HepG2 (cell line): ENCODE measurements around the gene SNX30.

Source experiments
- HNRNPL ChIP-seq: fragments of 200-400 bp; formaldehyde crosslinking; IDR thresholded peaks from 2 replicates; pipeline ENCODE4 v1.6.1; 2017; ENCODE audit warnings: mild to moderate bottlenecking, low read depth, low read length
- MIER2 ChIP-seq: IDR thresholded peaks from 2 replicates; pipeline ENCODE4 v1.6.1; 2016; ENCODE audit warnings: missing biosample characterization, missing genetic modification reagents
- ZNF24 ChIP-seq: fragments of 450-650 bp; IDR thresholded peaks from 2 replicates; pipeline ENCODE4 v1.6.1; 2017; ENCODE audit warnings: antibody characterized with exemption, mild to moderate bottlenecking
- TF ChIP-seq, protein P1 (sequence below): sonication (generic); formaldehyde crosslinking; IDR thresholded peaks from 2 replicates; pipeline ENCODE4 v1.4.0; 2020; ENCODE audit warnings: missing genetic modification reagents

DNA sequence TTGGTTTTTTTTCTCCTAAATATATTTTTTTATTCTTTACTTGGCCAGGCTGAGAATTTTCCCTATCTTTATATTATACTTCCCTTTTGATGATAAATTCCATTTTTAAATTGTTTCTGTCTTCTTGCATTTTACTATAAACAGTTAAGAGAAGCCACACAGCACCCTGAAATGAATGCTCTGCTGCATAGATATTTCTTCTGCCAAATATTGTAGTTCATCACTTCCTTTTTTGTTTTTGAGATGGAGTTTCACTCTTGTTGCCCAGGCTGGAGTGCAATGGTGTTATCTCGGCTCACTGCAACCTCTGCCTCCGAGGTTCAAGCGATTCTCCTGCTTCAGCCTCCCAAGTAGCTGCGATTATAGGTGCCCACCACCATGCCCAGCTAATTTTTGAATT, 24.1 kb upstream of the SNX30 start:
- TF ChIP-seq MIER2 (CRISPR knock-in tag) (no peak), ZNF24 (no peak), HNRNPL (no peak)
- TF ChIP-seq, protein P1, sequence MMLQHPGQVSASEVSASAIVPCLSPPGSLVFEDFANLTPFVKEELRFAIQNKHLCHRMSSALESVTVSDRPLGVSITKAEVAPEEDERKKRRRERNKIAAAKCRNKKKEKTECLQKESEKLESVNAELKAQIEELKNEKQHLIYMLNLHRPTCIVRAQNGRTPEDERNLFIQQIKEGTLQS (CRISPR knock-in tag): no peak
